Measurements from ENCODE around the gene GUCA2A.

Gene GUCA2A

GRCh38 chr1:42133809-42134526 lies 30.6 kb downstream of the GUCA2A start:
- in situ Hi-C loops (cut with HindIII; ENCODE audit: low sequenced_read_pairs) = no loop called here

- in situ Hi-C loops (cut with HindIII; ENCODE audit: low sequenced_read_pairs) = no loop called here
These were observed 31.2 kb downstream of the GUCA2A start for GRCh38 chr1:42133390-42133789.

GRCh38 chr1:42130061-42130660 lies 34.4 kb downstream of the GUCA2A start:
- in situ Hi-C loops (cut with HindIII; ENCODE audit: low sequenced_read_pairs) = no loop called here

GRCh38 chr1:42128964-42129363 lies 35.6 kb downstream of the GUCA2A start:
- in situ Hi-C loops (cut with HindIII; ENCODE audit: low sequenced_read_pairs) = no loop called here

GRCh38 chr1:42128499-42128898 lies 36.0 kb downstream of the GUCA2A start:
- in situ Hi-C loops (cut with HindIII; ENCODE audit: low sequenced_read_pairs) = no loop called here

GRCh38 chr1:42127767-42128166 lies 36.8 kb downstream of the GUCA2A start:
- in situ Hi-C loops (cut with HindIII; ENCODE audit: low sequenced_read_pairs) = no loop called here

GRCh38 chr1:42125552-42125951 lies 39.0 kb downstream of the GUCA2A start:
- in situ Hi-C loops (cut with HindIII; ENCODE audit: low sequenced_read_pairs) = no loop called here

GRCh38 chr1:42122408-42122807 lies 42.1 kb downstream of the GUCA2A start:
- in situ Hi-C loops (cut with HindIII; ENCODE audit: low sequenced_read_pairs) = no loop called here

- in situ Hi-C loops (cut with HindIII; ENCODE audit: low sequenced_read_pairs) = no loop called here
These were observed 46.4 kb downstream of the GUCA2A start for GRCh38 chr1:42118125-42118524.

GRCh38 chr1:42117214-42117613 lies 47.3 kb downstream of the GUCA2A start:
- in situ Hi-C loops (cut with HindIII; ENCODE audit: low sequenced_read_pairs) = no loop called here

- in situ Hi-C loops (cut with HindIII; ENCODE audit: low sequenced_read_pairs) = no loop called here
These were observed 50.3 kb downstream of the GUCA2A start for GRCh38 chr1:42114229-42114628.

All from DLD1 (cell line).